Globus pallidus (tissue), 1 donor: ENCODE measurements around the gene CSAG2.

ENCODE experiments used
- DNase-seq: peaks from one replicate; pipeline ENCODE4 v3.0.0-alpha.2; 2015; ENCODE audit warnings: low spot score

Gene CSAG2

DNA sequence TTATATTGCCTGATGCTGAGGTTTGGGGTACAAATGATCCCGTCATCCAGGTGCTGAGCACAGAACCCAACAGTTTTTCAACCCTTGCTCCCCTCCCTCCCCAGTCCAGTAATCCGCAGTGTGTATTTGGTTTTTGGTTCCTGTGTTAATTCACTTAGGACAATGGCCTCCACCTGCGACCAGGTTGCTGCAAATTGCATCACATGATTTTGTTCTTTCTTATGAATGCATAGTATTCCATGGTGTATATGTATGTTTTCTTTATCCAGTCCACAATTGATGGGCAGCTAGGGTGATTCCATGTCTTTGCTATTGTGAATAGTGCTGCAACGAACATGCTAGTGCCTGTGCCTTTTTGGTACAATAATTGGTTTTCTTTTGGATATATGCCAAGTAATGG, 46.0 kb downstream of the CSAG2 start:
- no peak for DNase-seq

DNA sequence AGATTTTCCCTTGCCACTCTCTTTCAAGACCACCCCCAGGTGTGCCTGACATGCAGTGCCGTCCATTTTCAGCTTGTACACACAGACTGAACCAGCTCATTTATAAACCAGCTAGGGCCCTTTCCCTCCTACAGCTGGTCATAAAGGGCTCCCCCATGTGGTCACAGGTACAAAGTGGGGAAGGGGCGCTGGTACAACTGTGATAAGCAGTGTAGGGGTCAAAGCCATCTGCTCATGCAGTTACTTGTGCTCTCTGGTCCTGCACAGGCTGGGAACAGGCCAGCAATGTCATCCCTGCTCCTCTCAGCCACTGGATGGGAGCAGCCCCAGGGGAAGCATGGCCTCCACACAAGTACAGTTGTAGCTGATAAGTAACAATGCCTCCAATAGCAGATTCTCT, 50.8 kb downstream of the CSAG2 start:
- DNase-seq, result no peak
